GM12872 (cell line): ENCODE data around the gene ALG13.

Experiments
- CTCF ChIP-seq: IDR thresholded peaks from 3 replicates; pipeline ENCODE4 v1.5.1; 2011; ENCODE audit warnings: low read depth, mild to moderate bottlenecking, low read length, moderate library complexity; ENCODE audit not compliant: insufficient read depth

ALG13 gene

GRCh38 chrX:111719426-111720210, 38.6 kb downstream of the ALG13 start:
- 0 out of 3 replicates have a peak, but pooled peaks have one; percentile 3 for TF ChIP-seq CTCF

DNA sequence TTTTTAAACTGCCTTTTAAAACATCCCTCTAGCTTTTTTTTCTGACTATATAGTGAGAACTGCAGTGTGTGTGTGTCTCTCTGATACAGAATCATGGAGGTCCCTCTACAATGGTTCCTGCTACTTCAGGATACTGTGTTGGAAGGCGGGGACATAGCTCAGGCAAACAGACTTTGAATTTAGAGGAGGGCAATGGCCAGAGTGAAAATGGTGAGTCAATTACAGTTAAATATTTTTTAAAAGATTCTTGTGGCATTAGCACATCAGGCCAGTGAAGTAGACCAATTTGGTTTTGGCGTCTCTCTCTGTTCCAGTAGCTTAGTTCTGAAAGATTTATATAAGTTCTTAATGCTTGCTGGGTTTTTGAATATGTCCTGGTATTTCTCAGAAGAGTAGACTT, 47.1 kb downstream of the ALG13 start:
- TF ChIP-seq CTCF = no peak

GRCh38 chrX:111731351-111731750, 50.4 kb downstream of the ALG13 start:
- TF ChIP-seq CTCF = no peak

DNA sequence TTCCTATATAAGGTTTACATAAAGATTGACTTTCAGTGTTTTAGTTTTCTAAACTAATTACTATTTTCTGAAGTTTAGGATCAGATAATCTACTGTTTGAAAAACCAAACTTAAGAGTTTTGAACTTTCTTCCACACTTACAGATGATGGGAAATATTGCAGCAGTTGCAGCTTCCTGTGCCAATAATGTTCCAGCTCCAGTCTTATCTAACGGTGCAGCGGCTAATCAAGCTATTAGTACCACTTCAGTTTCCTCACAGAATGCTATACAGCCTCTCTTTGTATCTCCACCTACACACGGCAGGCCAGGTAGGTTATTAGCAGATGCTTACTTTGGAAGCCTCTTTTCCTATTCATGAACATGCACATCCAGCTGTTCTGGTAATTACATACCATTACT, 55.6 kb downstream of the ALG13 start:
- no peak for TF ChIP-seq CTCF

- TF ChIP-seq CTCF = no peak
These were observed 61.0 kb downstream of the ALG13 start for GRCh38 chrX:111742018-111742417.

DNA sequence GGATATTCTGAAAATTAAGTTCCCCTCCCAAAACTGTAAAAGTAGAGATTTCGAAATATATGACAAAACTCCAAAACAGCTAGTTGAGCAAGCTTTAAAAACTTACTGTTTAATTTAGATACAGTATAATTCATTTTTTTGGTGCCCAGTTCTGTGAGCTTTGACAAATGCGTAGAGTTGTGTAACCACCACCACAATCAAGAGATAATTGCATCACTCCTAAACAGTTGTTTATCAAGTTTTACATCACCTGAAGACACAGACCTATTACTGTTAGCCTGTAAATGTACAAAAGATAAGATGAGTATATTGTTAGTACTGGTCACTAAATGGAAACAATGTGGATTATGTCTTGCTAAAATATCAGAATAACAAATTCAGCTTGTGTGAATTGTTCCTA, 62.3 kb downstream of the ALG13 start:
- TF ChIP-seq CTCF = no peak

DNA sequence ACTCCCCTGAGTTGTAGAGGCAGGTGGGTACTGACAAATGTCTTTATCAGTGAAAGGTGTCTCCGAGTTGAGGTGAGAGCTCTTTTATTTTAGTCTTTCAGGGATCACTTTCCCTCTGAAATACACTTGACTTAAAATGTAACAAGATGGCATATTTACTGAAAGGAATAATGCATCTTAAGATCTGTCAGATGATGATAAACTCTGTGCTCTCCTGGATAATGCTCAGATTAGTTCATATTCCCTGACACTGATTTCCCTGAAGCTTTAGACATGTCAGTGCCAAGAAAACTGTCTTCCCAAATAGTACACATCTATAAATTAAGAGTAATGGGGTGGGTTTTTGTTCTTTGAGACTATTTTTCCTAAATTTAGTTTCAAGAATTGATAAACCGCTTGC, 75.5 kb downstream of the ALG13 start:
- TF ChIP-seq CTCF = no peak

- no peak for TF ChIP-seq CTCF
These were observed 78.7 kb downstream of the ALG13 start for GRCh38 chrX:111759686-111760085.
